A549 (cell line): ENCODE data around the gene CDKN2A. TPM values are rescaled to one million over a fixed set of nuclear protein-coding genes. Genes with fewer than 3 reads are reported as not detected.

Experiments used
- ATAC-seq, 2 experiments: fragments of 200-7000 bp in 1 of 2; fragments of >200 bp in 1 of 2; cut with Nextera tagmentation in 1 of 2; cut with Tn5 transposase in 1 of 2; 3 replicates each; pipeline versions ENCODE4 v1.8.0 to v1.9.1; 2018 to 2020; ENCODE audit warnings: mild to moderate bottlenecking in 1 of 2, moderate library complexity in 1 of 2
- CTCF ChIA-PET: fragments of 300-600 bp; sonication (Branson Sonifier 250); formaldehyde crosslinking; extraction: SDS; loops from one replicate; lab custom pipeline; 2021; ENCODE audit warnings: antibody characterized with exemption, inconsistent platforms; lab: Yijun Ruan, JAX
- POLR2A ChIA-PET: fragments of 350-600 bp; formaldehyde crosslinking; extraction: SDS; loops from one replicate; lab custom pipeline; 2021; ENCODE audit warnings: antibody characterized with exemption, inconsistent platforms; lab: Yijun Ruan, JAX
- DNase-seq, 2 experiments: peaks; one replicate each; pipeline versions ENCODE4 v3.0.0 to v3.0.0-alpha.2; 2011 to 2016; ENCODE audit warnings: low read depth in 1 of 2, low spot score in 1 of 2
- FAIRE-seq: peaks from 2 replicates; lab custom pipeline; 2011; peaks lifted over from hg19 to GRCh38; lab: Jason Lieb, UNC
- H3K27ac ChIP-seq, 2 experiments: fragments of >200 bp; sonication (Bioruptor Twin); formaldehyde crosslinking; 3 replicates each; pipeline ENCODE4 v1.5.1; 2016 to 2017
- H3K4me1 ChIP-seq: fragments of >200 bp; sonication (Bioruptor Twin); formaldehyde crosslinking; 3 replicates; pipeline ENCODE4 v1.6.1; 2016
- H3K4me2 ChIP-seq: fragments of >200 bp; sonication (Bioruptor Twin); formaldehyde crosslinking; 3 replicates; pipeline ENCODE4 v1.6.1; 2016
- H3K4me3 ChIP-seq: fragments of >200 bp; sonication (Bioruptor Twin); formaldehyde crosslinking; 3 replicates; pipeline ENCODE4 v1.5.1; 2016
- H3K9me3 ChIP-seq: fragments of >200 bp; sonication (Bioruptor Twin); formaldehyde crosslinking; 3 replicates; pipeline ENCODE4 v1.6.1; 2016
- ATOH8 ChIP-seq: fragments of 250-450 bp; sonication (Bioruptor Pico); IDR thresholded peaks from 2 replicates; pipeline ENCODE4 v1.5.0; 2020; ENCODE audit warnings: low read depth, mild to moderate bottlenecking, moderate library complexity
- BCL3 ChIP-seq: fragments of >200 bp; sonication (Bioruptor Twin); formaldehyde crosslinking; IDR thresholded peaks from 3 replicates; pipeline ENCODE4 v1.6.1; 2016
- BHLHE40 ChIP-seq: IDR thresholded peaks from 2 replicates; pipeline ENCODE4 v1.6.1; 2012; ENCODE audit warnings: low read depth, low read length, inconsistent platforms
- CHD2 ChIP-seq: fragments of 150-350 bp; IDR thresholded peaks from 2 replicates; pipeline ENCODE4 v1.6.1; 2014; ENCODE audit warnings: low read length; ENCODE audit not compliant: partially characterized antibody
- EHF ChIP-seq: fragments of 250-450 bp; sonication (Bioruptor Pico); IDR thresholded peaks from 2 replicates; pipeline ENCODE4 v1.5.0; 2020; ENCODE audit warnings: mild to moderate bottlenecking
- FOSL2 ChIP-seq, 2 experiments: fragments of 450-650 bp in 1 of 2; fragments of >200 bp in 1 of 2; sonication (Bioruptor Twin) in 1 of 2; formaldehyde crosslinking; IDR thresholded peaks; 2 replicates each; pipeline versions ENCODE4 v1.5.0 to v1.6.1; 2016 to 2020; ENCODE audit warnings: mild to moderate bottlenecking in 1 of 2, moderate library complexity in 1 of 2
- FOXS1 ChIP-seq: fragments of 250-450 bp; sonication (Bioruptor Pico); IDR thresholded peaks from 2 replicates; pipeline ENCODE4 v1.5.0; 2020; ENCODE audit warnings: mild to moderate bottlenecking, moderate library complexity
- GATA3 ChIP-seq: IDR thresholded peaks from 2 replicates; pipeline ENCODE4 v1.6.1; 2012; ENCODE audit warnings: borderline replicate concordance
- HES2 ChIP-seq: fragments of >200 bp; sonication (Bioruptor Twin); formaldehyde crosslinking; IDR thresholded peaks from 2 replicates; pipeline ENCODE4 v1.6.1; 2016
- HOXA7 ChIP-seq: fragments of 250-450 bp; sonication (Bioruptor Pico); IDR thresholded peaks from 2 replicates; pipeline ENCODE4 v1.5.0; 2020; ENCODE audit warnings: mild to moderate bottlenecking, moderate library complexity
- HOXB13 ChIP-seq: fragments of 250-450 bp; sonication (Bioruptor Pico); IDR thresholded peaks from 2 replicates; pipeline ENCODE4 v1.5.0; 2020; ENCODE audit warnings: low read depth, mild to moderate bottlenecking, moderate library complexity
- JUNB ChIP-seq: fragments of >200 bp; sonication (Bioruptor Twin); formaldehyde crosslinking; IDR thresholded peaks from 2 replicates; pipeline ENCODE4 v1.6.1; 2016
- KDM1A ChIP-seq: fragments of 200-600 bp; sonication (generic); IDR thresholded peaks from 2 replicates; pipeline ENCODE4 v1.6.1; 2016; ENCODE audit warnings: low read depth, mild to moderate bottlenecking
- MAZ ChIP-seq: fragments of 150-350 bp; IDR thresholded peaks from 2 replicates; pipeline ENCODE4 v1.6.1; 2014; ENCODE audit warnings: antibody characterized with exemption, low read depth, low read length, borderline replicate concordance
- MYC ChIP-seq: IDR thresholded peaks from 2 replicates; pipeline ENCODE4 v1.6.1; 2012; ENCODE audit warnings: mild to moderate bottlenecking, inconsistent platforms, low read length, improper control_type of control experiment, borderline replicate concordance
- PBX3 ChIP-seq: IDR thresholded peaks from 2 replicates; pipeline ENCODE4 v1.6.1; 2012
- POLR2AphosphoS2 ChIP-seq: conservative IDR thresholded peaks from 2 replicates; pipeline ENCODE4 v1.6.1; 2012; ENCODE audit warnings: low read length, improper control_type of control experiment, inconsistent platforms
- TP53 ChIP-seq: fragments of 250-450 bp; sonication (Bioruptor Pico); IDR thresholded peaks from 2 replicates; pipeline ENCODE4 v1.5.0; 2021; ENCODE audit warnings: mild to moderate bottlenecking, moderate library complexity
- ZFP36 ChIP-seq: fragments of 450-650 bp; IDR thresholded peaks from 2 replicates; pipeline ENCODE4 v1.6.1; 2014; ENCODE audit warnings: borderline replicate concordance; ENCODE audit not compliant: partially characterized antibody
- ZNF302 ChIP-seq: fragments of 250-450 bp; sonication (Bioruptor Pico); IDR thresholded peaks from 2 replicates; pipeline ENCODE4 v1.9.0; 2021; ENCODE audit warnings: inconsistent platforms, mild to moderate bottlenecking, moderate library complexity
- WGBS: methylation state at CpG from one replicate; pipeline ENCODE4 v1.1.6; 2017; ENCODE audit errors: missing lambda C conversion rate; 5-methylcytosine and 5-hydroxymethylcytosine counted together
- polyA plus RNA-seq, 4 experiments: library from polyadenylated mRNA; depleted of rRNA in 3 of 4; stranded (reverse); fragments of >200 nt; fragmentation: RNase III in 1 of 4; extraction: RNeasy Plus Mini Kit Qiagen cat#74134 plus additional on column Dnase treatment in 1 of 4; gene quantifications; 2 replicates in 3 of 4; 3 replicates in 1 of 4; pipeline ENCODE4 v1.2.3, GENCODE V29; 2011 to 2017
- TF ChIP-seq, protein P1 (sequence below): IDR thresholded peaks from 2 replicates; pipeline ENCODE4 v1.6.1; 2012; ENCODE audit warnings: low read depth, borderline replicate concordance

CDKN2A gene
- polyA plus RNA-seq, 2 of the 4 experiments (the other 2 are of a cell fraction) = not detected

DNA sequence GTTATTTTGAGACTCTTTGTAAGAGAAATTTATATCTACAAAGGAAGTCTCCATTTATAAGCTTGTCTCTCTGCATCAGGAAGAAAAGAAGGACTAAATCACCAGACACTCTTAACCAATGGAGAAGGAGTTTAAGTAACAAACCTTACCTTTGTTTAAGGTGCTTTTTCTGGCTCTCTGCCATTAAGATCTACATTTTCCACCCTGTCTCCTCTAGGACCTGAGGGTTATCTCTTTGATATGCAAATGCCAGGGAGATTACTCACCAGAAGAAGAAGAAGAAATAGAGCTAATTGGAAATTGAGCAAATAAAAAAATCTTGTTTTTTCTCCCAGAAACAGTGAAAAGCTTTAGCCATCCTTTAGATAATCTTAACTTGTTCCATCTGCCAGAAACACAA is 60.9 kb downstream of the CDKN2A start:
- Histone ChIP-seq H3K4me3 (no peak overlapping the region), H3K4me1 (no peaks in the 10 kb centered on the region), H3K27ac (no peak overlapping the region), H3K9me3 (no peaks in the 10 kb centered on the region), H3K4me2 (no peak overlapping the region)
- ATAC-seq = no peak
- TF ChIP-seq ATOH8 (no peak), BCL3 (no peak), JUNB (no peak), ZNF302 (CRISPR knock-in tag) (no peak), PBX3 (no peak), HES2 (no peak), MAZ (no peak), HOXA7 (CRISPR knock-in tag) (no peak), HOXB13 (CRISPR knock-in tag) (no peak), ZFP36 (no peak), CHD2 (no peak), BHLHE40 (no peak), FOSL2 (IDR thresholded peaks at IDR 0.05) (no peak), FOSL2 (CRISPR knock-in tag; IDR thresholded peaks at IDR 0.05) (no peak), GATA3 (no peak)
- DNase-seq = no peak
- CTCF ChIA-PET = no interaction called here
- no peak for FAIRE-seq
- POLR2A ChIA-PET = no interaction called here

DNA sequence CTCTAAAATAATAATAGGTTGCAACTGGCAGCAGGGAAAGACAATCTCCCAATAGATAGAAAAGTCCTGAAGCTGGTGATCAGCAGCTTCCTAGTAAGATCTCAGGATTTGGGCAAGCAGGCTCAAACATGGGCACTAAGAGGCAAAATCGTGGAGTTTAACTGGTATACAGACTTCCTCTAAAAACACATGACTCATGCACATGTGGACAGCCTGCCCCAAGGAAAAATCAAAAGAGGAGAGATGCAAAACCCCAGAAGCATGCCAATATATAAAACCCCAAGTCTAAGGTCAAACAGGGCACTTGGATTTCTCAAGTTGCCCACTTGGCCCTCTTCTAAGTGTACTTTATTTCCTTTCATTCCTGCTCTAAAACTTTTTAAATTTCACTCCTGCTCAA is 62.8 kb downstream of the CDKN2A start:
- Histone ChIP-seq H3K4me2 (no peak overlapping the region), H3K9me3 (no peaks in the 10 kb centered on the region)
- WGBS = no CpG with 5 or more reads among the region's 1 CpG
- POLR2A ChIA-PET = no interaction called here
- TF ChIP-seq HOXA7 (CRISPR knock-in tag) (no peak), TP53 (CRISPR knock-in tag) (no peak), MAZ (no peak), MYC (no peak), BCL3 (no peak), FOXS1 (no peak), POLR2AphosphoS2 (no peak), EHF (CRISPR knock-in tag) (no peak), KDM1A (no peak)
- TF ChIP-seq, protein P1, sequence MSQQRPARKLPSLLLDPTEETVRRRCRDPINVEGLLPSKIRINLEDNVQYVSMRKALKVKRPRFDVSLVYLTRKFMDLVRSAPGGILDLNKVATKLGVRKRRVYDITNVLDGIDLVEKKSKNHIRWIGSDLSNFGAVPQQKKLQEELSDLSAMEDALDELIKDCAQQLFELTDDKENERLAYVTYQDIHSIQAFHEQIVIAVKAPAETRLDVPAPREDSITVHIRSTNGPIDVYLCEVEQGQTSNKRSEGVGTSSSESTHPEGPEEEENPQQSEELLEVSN = no peak
- TF ChIP-seq, all 56 proteins: peak for 0
- no peak for DNase-seq
- no peak for FAIRE-seq
- no peak overlapping the region for H3K27ac ChIP-seq
- no peaks in the 10 kb centered on the region for H3K4me1 ChIP-seq
- CTCF ChIA-PET = no interaction called here
- no peak for ATAC-seq
- no peak overlapping the region for H3K4me3 ChIP-seq
